SK-N-SH treated with all-trans-retinoic acid at 6 μM for 48 hours (cell line): ENCODE data around the gene DDOST.

Experiments used
- ATAC-seq: fragments of 200-7000 bp; cut with Tn5 transposase; 3 replicates; pipeline ENCODE4 v1.9.1; 2020; ENCODE audit warnings: mild to moderate bottlenecking, moderate library complexity
- ARNTL ChIP-seq: fragments of 450-650 bp; formaldehyde crosslinking; IDR thresholded peaks from 2 replicates; pipeline ENCODE4 v1.5.0; 2020; ENCODE audit warnings: low read depth, mild to moderate bottlenecking, moderate library complexity, borderline replicate concordance
- BACH2 ChIP-seq: fragments of 250-450 bp; sonication (Bioruptor Pico); IDR thresholded peaks from 2 replicates; pipeline ENCODE4 v1.9.0; 2021; ENCODE audit warnings: mild to moderate bottlenecking, borderline replicate concordance
- CREB5 ChIP-seq: fragments of 250-450 bp; sonication (Bioruptor Pico); IDR thresholded peaks from 2 replicates; pipeline ENCODE4 v1.5.1; 2020; ENCODE audit warnings: low read depth, mild to moderate bottlenecking, moderate library complexity
- CSRNP3 ChIP-seq: fragments of 250-450 bp; sonication (Bioruptor Pico); IDR thresholded peaks from 2 replicates; pipeline ENCODE4 v1.5.1; 2021; ENCODE audit warnings: mild to moderate bottlenecking, moderate library complexity
- ESRRG ChIP-seq: fragments of 250-450 bp; sonication (Bioruptor Pico); IDR thresholded peaks from 2 replicates; pipeline ENCODE4 v1.6.1; 2021; ENCODE audit warnings: mild to moderate bottlenecking
- GLIS3 ChIP-seq: fragments of 250-450 bp; sonication (Bioruptor Pico); IDR thresholded peaks from 2 replicates; pipeline ENCODE4 v1.5.0; 2020; ENCODE audit warnings: mild to moderate bottlenecking, moderate library complexity
- ISL1 ChIP-seq: fragments of 250-450 bp; sonication (Bioruptor Pico); IDR thresholded peaks from 2 replicates; pipeline ENCODE4 v2.1.2; 2022; ENCODE audit warnings: mild to moderate bottlenecking, moderate library complexity
- OSR1 ChIP-seq: fragments of 250-450 bp; sonication (Bioruptor Pico); IDR thresholded peaks from 2 replicates; pipeline ENCODE4 v1.8.0; 2022; ENCODE audit warnings: moderate library complexity, mild to moderate bottlenecking, inconsistent platforms
- PATZ1 ChIP-seq: fragments of 250-450 bp; sonication (Bioruptor Pico); IDR thresholded peaks from 2 replicates; pipeline ENCODE4 v1.8.0; 2020; ENCODE audit warnings: mild to moderate bottlenecking, moderate library complexity, borderline replicate concordance
- POU6F1 ChIP-seq: fragments of 250-450 bp; sonication (Bioruptor Pico); IDR thresholded peaks from 2 replicates; pipeline ENCODE4 v1.8.0; 2021; ENCODE audit warnings: low read depth, mild to moderate bottlenecking, moderate library complexity, borderline replicate concordance
- PPARA ChIP-seq: fragments of 250-450 bp; sonication (Bioruptor Pico); IDR thresholded peaks from 2 replicates; pipeline ENCODE4 v1.5.0; 2020; ENCODE audit warnings: mild to moderate bottlenecking, borderline replicate concordance
- RARB ChIP-seq: fragments of 250-450 bp; sonication (Bioruptor Pico); IDR thresholded peaks from 2 replicates; pipeline ENCODE4 v1.8.0; 2021; ENCODE audit warnings: mild to moderate bottlenecking, moderate library complexity
- TCF4 ChIP-seq: fragments of 250-450 bp; sonication (Bioruptor Pico); IDR thresholded peaks from 2 replicates; pipeline ENCODE4 v1.8.0; 2021; ENCODE audit warnings: mild to moderate bottlenecking, moderate library complexity, borderline replicate concordance
- TOX ChIP-seq: fragments of 250-450 bp; sonication (Bioruptor Pico); IDR thresholded peaks from 2 replicates; pipeline ENCODE4 v1.8.0; 2021; ENCODE audit warnings: mild to moderate bottlenecking, moderate library complexity, borderline replicate concordance
- TSHZ2 ChIP-seq: fragments of 250-450 bp; sonication (Bioruptor Pico); IDR thresholded peaks from 2 replicates; pipeline ENCODE4 v1.5.0; 2020; ENCODE audit warnings: mild to moderate bottlenecking, moderate library complexity
- ZFP3 ChIP-seq: fragments of 250-450 bp; sonication (Bioruptor Pico); IDR thresholded peaks from 2 replicates; pipeline ENCODE4 v1.5.0; 2020; ENCODE audit warnings: mild to moderate bottlenecking, moderate library complexity
- ZNF70 ChIP-seq: fragments of 450-650 bp; formaldehyde crosslinking; IDR thresholded peaks from 2 replicates; pipeline ENCODE4 v1.5.0; 2020; ENCODE audit warnings: mild to moderate bottlenecking, moderate library complexity
- ZNF8 ChIP-seq: fragments of 450-650 bp; formaldehyde crosslinking; IDR thresholded peaks from 2 replicates; pipeline ENCODE4 v1.5.0; 2020; ENCODE audit warnings: mild to moderate bottlenecking, moderate library complexity

DDOST gene

GRCh38 chr1:20698195-20698910 is 37.2 kb upstream of the DDOST start:
- TF ChIP-seq TOX (CRISPR knock-in tag) (no peak), OSR1 (CRISPR knock-in tag) (no peak), PPARA (CRISPR knock-in tag) (no peak), POU6F1 (CRISPR knock-in tag) (no peak), PATZ1 (CRISPR knock-in tag) (no peak)
- peak; percentile 4; the same call in 2 of the 3 replicates for ATAC-seq

GRCh38 chr1:20697563-20697962 is 36.4 kb upstream of the DDOST start:
- no peak for TF ChIP-seq ARNTL (CRISPR knock-in tag)
- no peak for TF ChIP-seq ESRRG (CRISPR knock-in tag)
- TF ChIP-seq TCF4 (CRISPR knock-in tag) = no peak
- no peak for TF ChIP-seq GLIS3 (CRISPR knock-in tag)
- no peak for TF ChIP-seq BACH2 (CRISPR knock-in tag)
- TF ChIP-seq ISL1 (CRISPR knock-in tag) = no peak
- no peak for TF ChIP-seq PPARA (CRISPR knock-in tag)
- no peak for TF ChIP-seq CREB5 (CRISPR knock-in tag)
- TF ChIP-seq, all 23 proteins: peak for 0

GRCh38 chr1:20696397-20697333 is 35.5 kb upstream of the DDOST start:
- peak; percentile 95 for ATAC-seq
- TF ChIP-seq TOX (CRISPR knock-in tag) = no peak
- no peak for TF ChIP-seq CSRNP3 (CRISPR knock-in tag)
- no peak for TF ChIP-seq ZNF70 (CRISPR knock-in tag)
- TF ChIP-seq TCF4 (CRISPR knock-in tag) = no peak; the same call in 1 of the 2 replicates
- no peak for TF ChIP-seq OSR1 (CRISPR knock-in tag)
- TF ChIP-seq PATZ1 (CRISPR knock-in tag) = no peak; the same call in 1 of the 2 replicates
- TF ChIP-seq ISL1 (CRISPR knock-in tag) = no peak
- TF ChIP-seq ARNTL (CRISPR knock-in tag) = no peak; the same call in 1 of the 2 replicates
- no peak for TF ChIP-seq RARB
- TF ChIP-seq ZNF8 = no peak
- 0 out of 2 replicates have a peak, but pooled peaks have one; percentile 25 for TF ChIP-seq ZFP3 (CRISPR knock-in tag)
- no peak for TF ChIP-seq POU6F1 (CRISPR knock-in tag)
- 0 out of 2 replicates have a peak, but pooled peaks have one; percentile 43 for TF ChIP-seq TSHZ2 (CRISPR knock-in tag)
- TF ChIP-seq, all 23 proteins: peak for 2

More at GRCh38 chr1:20697563-20697962, 36.4 kb upstream of the DDOST start:
- ATAC-seq = no peak
